Activated CD4-positive, alpha-beta T cell treated with anti-CD3 and anti-CD28 coated beads, Interleukin-2, amount 50 U/mL, for 1 hour (primary cell): ENCODE data around the gene TVP23B.
"Not testable (repeated sequence)": the region's sequence is repeated elsewhere in the genome, so short reads cannot be mapped to it uniquely, and the experiment has no call there.

Experiments
- DNase-seq: peaks from one replicate; pipeline ENCODE4 v3.0.0-alpha.2; 2020

The TVP23B gene

GRCh38 chr17:18780991-18781718, at the start of gene TVP23B:
TVP23B (plus strand) TSS chr17:18781183; CDS start chr17:18781294, 111 bp downstream.
- peak; percentile 95 for DNase-seq

DNA sequence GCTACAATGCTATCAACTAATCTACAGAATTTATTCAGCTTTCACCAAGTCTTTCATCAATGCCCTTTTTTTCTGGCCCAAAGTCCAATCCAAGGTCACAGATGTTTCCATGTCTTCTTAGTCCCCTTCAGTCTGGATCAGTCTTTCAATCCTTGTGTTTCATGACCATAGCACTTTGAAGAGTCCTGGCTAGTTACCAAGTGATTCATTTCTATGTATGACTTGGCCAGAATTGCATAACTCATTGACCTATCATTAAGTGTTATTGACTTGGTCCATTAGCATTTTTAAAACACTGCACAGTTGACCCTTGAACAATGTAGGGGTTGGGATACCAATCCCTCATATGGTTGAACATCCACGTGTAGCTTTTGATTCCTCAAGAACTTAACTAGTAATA, 48.5 kb upstream of the TVP23B start:
- DNase-seq = not testable (repeated sequence)

DNA sequence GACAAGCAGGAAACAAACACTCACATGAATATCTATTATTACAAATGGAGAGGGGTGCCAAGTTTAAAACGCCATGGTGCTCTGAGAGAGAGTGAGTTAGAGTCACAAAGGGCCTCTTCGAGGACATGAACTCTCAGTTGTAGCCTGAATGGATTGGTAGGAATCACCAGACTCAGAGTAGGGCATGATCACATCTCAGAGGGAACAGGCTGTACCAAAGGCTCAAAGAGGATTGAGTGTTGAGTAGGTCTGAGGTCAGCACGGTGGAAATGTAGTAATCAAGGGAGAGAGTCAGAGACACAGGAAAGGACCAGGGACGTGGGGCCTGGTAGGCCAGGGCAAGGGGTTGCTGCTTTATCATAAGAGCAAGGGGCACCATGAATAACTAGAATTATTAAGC, 47.6 kb upstream of the TVP23B start:
- DNase-seq = not testable (repeated sequence)

GRCh38 chr17:18739616-18740391, 41.2 kb upstream of the TVP23B start:
- DNase-seq = not testable (repeated sequence)

GRCh38 chr17:18741228-18741627, 39.8 kb upstream of the TVP23B start:
- not testable (repeated sequence) for DNase-seq

GRCh38 chr17:18743699-18744421, 37.1 kb upstream of the TVP23B start, which contains the start of gene FBXW10:
FBXW10 (plus strand) TSS chr17:18744054; CDS start chr17:18744245, 191 bp downstream.
- not testable (repeated sequence) for DNase-seq

DNA sequence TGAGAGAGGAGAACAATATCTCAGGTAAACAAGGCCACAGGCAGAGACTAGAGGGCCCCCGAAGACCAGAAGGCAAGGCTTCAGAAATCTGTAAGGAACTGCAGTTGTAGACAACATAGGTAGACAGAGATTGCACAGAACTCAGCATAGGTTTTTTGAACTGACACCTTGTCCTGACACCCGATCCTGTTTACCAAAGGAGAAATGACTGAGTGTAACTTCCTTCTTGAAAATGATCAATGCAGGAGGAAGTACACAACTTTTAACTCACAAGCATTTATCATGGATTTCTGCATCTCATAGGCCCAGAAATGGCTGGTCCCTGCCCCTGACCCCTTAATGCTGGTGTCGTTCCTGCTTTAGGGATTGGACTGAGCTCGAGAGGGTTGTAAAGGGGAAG, 36.3 kb upstream of the TVP23B start:
- DNase-seq = not testable (repeated sequence)

GRCh38 chr17:18746551-18746950, 34.4 kb upstream of the TVP23B start:
- not testable (repeated sequence) for DNase-seq

DNA sequence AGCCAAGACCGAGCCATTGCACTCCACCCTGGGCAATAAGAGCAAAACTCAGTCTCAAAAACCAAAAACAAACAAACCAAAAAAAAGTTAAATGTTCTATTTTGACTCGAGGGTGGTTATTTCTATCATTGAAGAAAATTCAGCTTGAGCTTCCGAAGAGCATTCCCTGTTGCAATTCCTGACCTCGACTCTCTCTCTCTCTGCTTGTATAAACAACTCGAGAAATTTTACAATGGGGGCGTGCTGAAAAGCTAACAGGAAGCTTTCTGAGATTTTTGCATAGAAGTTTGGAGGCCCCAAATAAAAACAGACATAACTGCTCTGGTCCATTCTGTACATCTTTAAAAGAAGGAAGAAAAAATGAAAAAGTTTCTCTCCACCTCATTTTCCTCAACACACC, 33.5 kb upstream of the TVP23B start:
- DNase-seq = not testable (repeated sequence)

GRCh38 chr17:18750242-18750641, 30.7 kb upstream of the TVP23B start:
- not testable (repeated sequence) for DNase-seq

- not testable (repeated sequence) for DNase-seq
Observed at GRCh38 chr17:18753829-18754409, 27.1 kb upstream of the TVP23B start.

- not testable (repeated sequence) for DNase-seq
Observed at GRCh38 chr17:18755969-18756368, 25.0 kb upstream of the TVP23B start.

GRCh38 chr17:18757368-18758044, 23.5 kb upstream of the TVP23B start:
- not testable (repeated sequence) for DNase-seq

DNA sequence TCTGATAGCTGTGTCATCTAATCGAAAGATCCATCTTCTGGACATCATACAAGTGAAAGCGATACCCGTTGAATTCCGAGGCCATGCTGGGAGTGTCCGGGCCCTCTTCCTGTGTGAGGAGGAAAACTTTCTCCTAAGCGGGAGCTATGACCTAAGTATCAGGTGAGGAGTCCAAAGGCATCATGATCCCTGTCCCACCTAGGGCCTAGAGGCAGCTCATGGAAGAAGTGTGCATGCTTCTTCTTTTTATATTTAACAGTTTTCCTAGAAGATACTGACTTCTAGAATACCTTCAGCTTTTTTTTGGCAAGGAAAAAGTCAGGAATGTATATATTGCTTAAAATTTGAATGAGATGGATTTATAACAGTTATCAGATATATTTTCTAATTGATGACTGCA, 22.6 kb upstream of the TVP23B start:
- DNase-seq = not testable (repeated sequence)

GRCh38 chr17:18760221-18760620, 20.8 kb upstream of the TVP23B start:
- not testable (repeated sequence) for DNase-seq

DNA sequence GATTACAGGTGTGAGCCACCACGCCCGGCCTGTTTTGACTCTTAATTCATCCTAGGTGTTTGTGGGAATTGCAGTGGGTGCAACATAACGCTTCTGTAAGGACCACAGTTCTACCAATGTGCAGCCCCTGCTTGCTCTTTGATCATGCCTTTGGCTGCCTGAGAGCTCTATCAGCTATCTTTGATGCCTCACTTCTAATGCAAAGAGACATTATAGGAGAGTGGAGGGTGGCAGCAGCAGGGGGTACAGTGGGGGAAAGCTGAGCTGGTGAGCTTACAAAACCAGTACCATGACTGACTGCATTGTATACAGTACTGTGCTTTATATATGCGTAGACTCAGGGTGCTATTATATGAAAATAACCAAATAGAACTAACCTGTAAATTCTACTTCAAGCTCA, 10.4 kb upstream of the TVP23B start:
- DNase-seq = not testable (repeated sequence)

- DNase-seq = not testable (repeated sequence)
Observed at GRCh38 chr17:18771066-18771465, 9.9 kb upstream of the TVP23B start.

- DNase-seq = no peak
Observed at GRCh38 chr17:18772471-18772870, 8.5 kb upstream of the TVP23B start.

GRCh38 chr17:18781805-18782204, 822 bp downstream of the TVP23B start:
- DNase-seq = not testable (repeated sequence)

GRCh38 chr17:18785933-18786332, 5.0 kb downstream of the TVP23B start:
- not testable (repeated sequence) for DNase-seq

DNA sequence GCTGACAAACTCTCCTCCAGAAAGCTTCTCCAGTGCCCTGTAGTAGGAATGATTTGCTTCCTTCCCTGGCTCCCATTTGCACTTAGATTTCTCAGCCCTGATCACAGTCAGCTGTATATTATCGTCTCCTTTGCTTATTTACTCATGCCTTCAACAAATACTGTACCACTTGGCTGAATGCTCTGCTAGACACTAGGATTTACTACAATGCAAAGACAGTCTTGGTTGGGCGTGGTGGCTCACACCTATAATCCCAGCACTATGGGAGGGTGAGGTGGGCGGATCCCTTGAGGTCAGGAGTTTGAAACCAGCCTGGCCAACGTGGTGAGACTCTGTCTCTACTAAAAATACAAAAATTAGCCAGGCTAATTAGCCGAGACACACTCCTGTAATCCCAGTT, 5.9 kb downstream of the TVP23B start:
- not testable (repeated sequence) for DNase-seq

DNA sequence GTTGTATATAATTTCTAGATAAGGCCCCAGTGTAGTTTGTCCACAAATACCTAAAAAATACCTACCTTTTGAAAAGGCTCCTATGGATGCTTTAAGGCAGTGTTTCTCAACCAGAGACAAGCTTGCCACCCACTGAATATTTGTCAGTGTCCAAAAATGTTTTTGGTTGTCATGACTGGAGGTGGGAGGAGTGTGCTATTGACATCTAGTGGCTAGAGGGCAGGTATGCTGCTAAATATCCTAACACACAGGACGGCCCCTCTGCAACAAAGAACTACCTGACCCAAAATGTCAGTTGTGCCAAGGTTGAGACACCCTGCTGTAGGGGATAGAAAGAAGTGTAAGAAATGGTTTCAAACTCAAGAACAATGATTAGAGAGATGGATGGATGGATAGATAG, 10.4 kb downstream of the TVP23B start:
- DNase-seq = not testable (repeated sequence)
